HFF-Myc (cell line): ENCODE results near the gene L2HGDH.

Source experiments
- DNase-seq: peaks from one replicate; pipeline ENCODE4 v3.0.0-alpha.2; 2011; ENCODE audit warnings: low read depth; ENCODE audit errors: extremely low read depth
- H3K4me3 ChIP-seq: replicated peaks from 2 replicates; pipeline ENCODE4 v1.5.1; 2011; ENCODE audit warnings: low read depth, mild to moderate bottlenecking, control low read depth, low read length
- CTCF ChIP-seq: IDR thresholded peaks from 2 replicates; pipeline ENCODE4 v1.5.1; 2012; ENCODE audit warnings: mild to moderate bottlenecking, low read depth, low read length, control low read depth; ENCODE audit errors: missing control alignments

Gene L2HGDH

GRCh38 chr14:50213795-50214194 is 98.2 kb downstream of the L2HGDH start:
- TF ChIP-seq CTCF = no peak
- no peak for DNase-seq
- H3K4me3 ChIP-seq = no peak overlapping the region

GRCh38 chr14:50212726-50213125 is 99.3 kb downstream of the L2HGDH start:
- no peak for TF ChIP-seq CTCF
- no peak for DNase-seq
- no peak overlapping the region for H3K4me3 ChIP-seq

- H3K4me3 ChIP-seq = no peak overlapping the region
- no peak for TF ChIP-seq CTCF
- DNase-seq = no peak
Observed at GRCh38 chr14:50210074-50210473, 102.0 kb downstream of the L2HGDH start.

- no peak overlapping the region for H3K4me3 ChIP-seq
- no peak for TF ChIP-seq CTCF
- DNase-seq = no peak
Observed at GRCh38 chr14:50198499-50198898, 113.5 kb downstream of the L2HGDH start.

- no peak overlapping the region for H3K4me3 ChIP-seq
- DNase-seq = no peak
- TF ChIP-seq CTCF = no peak
Observed at GRCh38 chr14:50191499-50191898, 120.5 kb downstream of the L2HGDH start.
